ENCODE results near the gene SCML2.
"Not testable (repeated sequence)": the region's sequence is repeated elsewhere in the genome, so short reads cannot be mapped to it uniquely, and the experiment has no call there.

SCML2 gene

DNA sequence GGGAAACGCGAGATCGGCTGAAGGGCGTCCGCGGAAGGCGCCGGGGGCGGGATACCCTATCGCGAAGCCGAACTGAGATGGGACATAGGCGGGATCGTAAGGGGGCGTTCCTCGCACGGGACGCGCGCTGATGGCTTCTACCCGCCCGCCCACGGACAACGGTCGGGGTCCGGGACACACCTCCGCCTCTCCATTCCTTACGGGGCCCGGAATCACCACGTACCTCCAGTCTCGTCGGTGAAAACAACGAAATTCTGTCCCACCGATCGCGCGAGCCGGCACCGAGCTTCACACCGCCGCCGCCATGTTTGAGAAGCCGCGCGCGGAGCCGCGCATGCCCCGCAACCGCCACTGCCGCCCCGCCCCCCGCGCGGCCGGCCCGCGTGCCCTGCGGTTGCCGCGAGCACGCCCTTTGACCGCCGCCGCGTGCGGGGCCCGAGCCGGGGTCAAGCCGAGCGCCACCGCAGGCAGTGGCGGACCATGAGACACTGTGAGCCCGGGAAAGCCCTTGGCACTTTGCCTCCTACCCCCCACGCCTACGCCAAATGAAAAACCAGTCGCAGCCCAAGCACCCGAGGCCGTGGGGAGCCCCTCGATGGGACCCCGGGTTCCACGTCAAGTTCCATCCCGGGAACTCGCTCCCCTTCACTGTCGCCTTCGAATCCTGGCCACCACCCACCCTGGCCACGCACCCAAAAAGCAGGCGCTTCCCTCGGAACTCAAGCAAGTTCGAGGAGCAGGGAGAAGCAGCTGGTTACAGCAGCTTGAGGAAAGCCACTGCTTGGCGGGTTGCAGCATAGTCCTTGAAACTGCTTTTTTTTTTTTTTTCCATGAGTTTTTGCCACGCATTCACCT lies at the start of gene SCML2:
TSS of gene SCML2 (minus strand) at position 320 of the 855 bp plus-strand sequence. CDS start 20,617 bp downstream, outside the sequence.
- no peak for DNase-seq

DNA sequence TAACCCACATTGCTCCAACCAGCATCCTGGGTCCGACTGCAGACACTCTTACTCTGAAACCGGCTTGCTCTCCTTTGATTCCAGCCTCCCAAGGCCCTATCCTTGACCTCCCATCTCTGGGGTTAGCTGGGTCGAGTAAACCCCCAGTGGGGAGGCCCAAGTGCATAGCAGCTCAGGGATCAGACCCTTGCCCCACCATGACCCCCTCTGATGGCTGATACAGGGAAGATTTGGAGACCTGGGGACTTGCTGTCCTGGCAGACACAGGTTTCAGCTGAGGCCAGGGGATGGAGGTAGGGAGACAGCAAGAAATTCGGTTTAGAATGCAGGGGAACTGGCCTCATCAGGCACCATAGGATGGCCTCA lies 47.3 kb upstream of the SCML2 start:
- DNase-seq: no peak

DNA sequence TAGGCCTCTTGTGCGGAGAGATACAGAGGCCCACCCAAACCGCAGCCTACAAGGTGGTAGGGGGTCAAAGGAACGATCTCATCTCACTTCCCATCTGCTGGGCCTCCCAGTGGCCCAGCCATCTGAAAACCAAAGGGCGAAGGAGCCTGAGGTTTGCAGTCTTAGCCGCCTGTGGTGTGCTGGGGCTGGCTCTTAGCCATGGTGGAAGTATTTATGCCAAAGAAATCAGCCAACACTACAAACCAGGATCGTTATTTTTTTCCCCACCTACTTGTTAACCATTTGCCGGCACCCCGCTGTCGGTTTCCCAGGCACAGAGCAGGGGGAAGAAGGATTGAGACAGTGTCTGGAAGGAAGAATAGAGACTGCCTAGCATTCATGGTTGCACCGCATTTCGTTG lies 40.0 kb upstream of the SCML2 start:
- no peak for DNase-seq

DNA sequence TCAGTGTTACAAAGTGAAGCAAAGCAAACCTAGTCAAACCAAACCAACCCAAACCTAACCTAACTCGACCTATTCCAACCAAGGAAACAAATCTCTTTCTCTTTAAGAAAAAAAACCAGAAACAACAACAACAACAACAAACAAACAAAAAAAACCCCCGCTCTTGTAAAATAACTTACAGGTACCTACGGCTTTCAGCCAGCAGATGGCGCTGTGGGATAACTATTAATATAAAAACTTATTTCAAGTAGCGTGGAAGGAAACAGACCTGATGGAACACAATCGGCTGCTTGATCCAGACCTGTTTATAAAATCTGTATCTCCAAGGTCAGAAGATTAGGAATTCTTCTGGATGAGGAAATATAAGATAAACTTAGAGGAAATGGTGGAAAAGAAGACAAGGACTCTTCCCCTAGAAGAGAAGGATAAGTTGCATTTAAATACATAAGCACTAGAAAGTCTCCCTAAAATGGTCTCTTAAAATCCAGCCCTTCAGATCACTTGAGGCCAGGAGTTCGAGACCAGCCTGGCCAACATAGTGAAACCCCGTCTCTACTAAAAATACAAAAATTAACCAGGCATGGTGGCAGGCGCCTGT lies 36.6 kb upstream of the SCML2 start:
- peak; percentile 32 for DNase-seq

DNA sequence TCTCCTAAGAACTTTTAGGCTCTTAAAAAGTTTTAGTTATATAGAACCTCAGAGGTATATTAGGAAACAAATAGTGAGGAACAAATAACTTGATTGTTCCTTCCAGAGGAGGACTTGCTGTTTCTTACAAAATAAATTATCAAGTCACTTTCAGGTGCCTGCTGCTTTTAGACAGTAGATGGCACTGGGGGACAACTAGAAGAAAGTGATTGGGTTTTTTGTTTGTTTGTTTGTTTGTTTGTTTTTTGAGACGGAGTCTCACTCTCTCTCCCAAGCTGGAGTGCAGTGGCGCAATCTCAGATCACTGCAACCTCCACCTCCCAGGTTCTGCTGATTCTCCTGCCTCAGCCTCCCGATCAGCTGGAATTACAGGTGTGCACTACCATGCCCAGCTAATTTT lies 35.5 kb upstream of the SCML2 start:
- no peak for DNase-seq

DNA sequence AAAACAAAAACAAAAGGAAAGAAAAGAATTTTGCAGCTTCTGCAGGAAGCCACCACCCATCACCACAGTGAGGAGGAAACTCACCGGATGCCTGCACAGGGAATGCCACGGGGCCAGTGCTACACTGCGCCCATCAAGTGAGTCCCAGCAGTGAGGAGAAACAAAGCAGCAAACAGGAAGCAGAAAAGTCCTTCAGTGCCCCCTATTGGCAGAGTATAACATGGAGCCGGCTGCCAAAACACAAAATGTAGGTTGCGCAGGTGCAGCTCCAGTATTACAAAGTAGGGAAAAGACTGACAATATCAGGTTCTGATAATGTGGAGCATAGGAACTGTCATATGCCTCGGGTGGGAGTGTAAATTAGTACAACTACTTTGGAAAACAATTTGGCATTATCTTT lies 23.3 kb upstream of the SCML2 start:
- peak; percentile 3 for DNase-seq

DNA sequence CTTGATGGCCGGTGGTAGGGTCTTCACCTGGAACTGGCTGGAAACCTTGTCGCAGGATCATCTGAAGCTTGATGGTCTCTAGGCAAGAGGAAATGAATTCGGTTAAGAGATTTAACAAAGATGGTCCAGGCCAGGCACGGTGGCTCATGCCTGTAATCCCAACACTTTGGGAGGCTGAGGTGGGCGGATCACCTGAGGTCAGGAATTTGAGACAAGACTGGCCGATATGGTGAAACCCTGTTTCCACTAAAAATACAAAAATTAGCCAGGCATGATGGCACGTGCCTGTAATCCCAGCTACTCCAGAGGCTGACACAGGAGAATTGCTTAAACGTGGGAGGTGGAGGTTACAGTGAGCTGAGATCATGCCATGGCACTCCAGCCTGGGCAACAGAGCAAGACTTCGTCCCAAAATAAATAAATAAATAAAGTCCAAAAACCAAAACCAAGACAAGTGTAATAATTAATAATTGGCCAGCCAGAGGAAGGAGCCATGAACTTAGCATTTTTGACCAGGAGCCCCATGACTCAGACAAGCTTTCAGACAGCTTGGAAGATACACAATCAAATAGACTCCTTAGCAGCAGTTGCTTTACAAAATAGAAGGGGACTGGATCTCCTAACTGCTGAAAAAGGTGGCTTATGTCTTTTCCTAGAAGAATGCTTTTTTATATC lies 20.8 kb upstream of the SCML2 start:
- not testable (repeated sequence) for DNase-seq

DNA sequence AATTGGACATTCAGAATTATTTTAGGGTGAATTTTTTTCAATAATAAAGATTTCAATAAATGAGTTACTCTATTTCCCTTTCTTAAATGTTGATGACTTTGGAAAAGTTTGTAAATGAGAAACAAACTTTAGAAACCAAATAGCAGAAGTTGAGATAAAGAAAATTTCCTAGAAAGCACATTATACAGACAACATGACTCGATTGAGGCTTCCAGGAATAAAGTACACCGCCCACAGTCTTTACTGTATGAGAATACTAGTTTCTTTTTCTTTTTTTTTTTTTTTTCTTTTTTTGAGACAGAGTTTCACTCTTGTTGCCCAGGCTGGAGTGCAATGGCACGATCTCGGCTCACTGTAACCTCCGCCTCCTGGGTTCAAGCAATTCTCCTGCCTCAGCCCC lies 14.6 kb upstream of the SCML2 start:
- not testable (repeated sequence) for DNase-seq

DNA sequence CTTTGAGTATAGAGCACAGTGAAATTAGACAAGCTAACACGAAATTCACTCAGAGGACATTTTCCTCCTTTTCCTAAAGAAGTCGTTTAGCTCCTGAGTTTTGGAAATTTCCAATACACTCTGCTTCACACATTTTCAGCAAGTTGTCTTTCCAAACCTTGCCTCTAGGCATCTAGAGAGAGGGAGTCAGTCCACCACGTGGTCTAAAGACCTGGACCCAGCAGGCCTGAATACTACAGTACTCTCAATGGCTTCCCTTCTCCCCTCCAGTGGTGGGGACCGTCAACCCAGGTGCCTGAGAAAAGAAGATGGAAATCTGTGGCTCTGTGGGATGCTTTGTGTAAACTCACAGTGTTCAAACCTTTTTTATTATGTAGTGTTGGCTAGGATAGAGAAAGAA lies 13.9 kb upstream of the SCML2 start:
- DNase-seq: no peak

DNA sequence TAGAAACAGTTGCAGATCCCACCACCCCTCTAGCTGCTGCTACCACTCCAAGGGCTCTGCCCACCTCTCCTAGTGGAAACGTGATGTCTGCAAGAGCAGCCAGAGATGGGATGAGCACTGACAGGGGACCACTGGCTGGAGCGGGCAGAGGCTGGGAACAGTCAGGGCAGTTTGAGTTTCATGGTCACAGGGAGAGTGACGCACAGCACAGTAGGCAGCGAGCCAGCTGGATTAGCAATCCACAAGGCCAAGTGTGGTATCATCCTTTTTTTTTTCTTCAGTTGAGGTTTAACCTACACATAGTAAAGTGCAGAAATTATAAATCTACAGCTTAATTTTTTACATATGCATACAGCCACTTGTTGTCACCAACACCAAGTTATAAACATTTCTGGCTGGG lies 6.4 kb upstream of the SCML2 start:
- no peak for DNase-seq

DNA sequence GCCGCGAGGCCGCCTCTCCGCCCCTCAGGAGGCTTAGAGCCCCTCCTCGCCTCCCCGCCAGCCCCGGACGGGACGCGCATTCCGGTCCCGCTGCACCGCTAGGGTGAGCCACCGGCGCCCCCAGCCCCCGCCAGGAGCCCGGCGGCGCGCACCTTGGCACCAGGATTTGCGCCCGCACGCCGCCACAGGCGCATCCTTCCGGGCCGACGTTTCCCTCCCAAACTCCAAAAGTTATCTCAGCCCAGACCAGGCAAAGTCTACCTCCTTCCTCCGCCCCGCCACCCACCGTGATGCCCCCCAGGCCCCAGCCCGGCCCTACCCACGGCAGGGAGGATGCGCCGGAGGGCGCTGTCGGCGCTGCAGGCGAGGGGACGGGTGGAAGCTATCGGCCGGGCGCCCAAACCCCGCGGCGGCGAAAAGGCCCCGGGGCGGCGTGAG lies 538 bp downstream of the SCML2 start:
- DNase-seq: no peak

DNA sequence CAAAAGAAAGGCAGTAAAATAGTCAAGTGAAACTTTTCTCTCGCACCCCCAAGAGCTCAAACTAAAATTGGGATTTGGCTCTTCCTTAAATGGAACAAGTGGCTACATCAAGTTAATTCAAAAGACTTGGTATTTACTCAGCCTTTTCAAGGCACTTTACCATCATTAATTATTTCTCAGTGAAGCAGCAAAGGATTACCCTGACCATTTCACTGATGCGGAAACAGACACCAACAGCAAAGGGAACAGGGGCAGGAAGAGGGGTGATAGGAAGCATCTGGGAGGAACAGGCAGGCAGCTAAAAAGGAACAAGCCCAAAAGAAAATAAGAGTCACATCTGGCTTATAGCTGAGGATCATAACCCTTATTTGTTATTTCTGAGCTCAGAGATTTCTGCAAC lies 2.7 kb downstream of the SCML2 start:
- DNase-seq: no peak

DNA sequence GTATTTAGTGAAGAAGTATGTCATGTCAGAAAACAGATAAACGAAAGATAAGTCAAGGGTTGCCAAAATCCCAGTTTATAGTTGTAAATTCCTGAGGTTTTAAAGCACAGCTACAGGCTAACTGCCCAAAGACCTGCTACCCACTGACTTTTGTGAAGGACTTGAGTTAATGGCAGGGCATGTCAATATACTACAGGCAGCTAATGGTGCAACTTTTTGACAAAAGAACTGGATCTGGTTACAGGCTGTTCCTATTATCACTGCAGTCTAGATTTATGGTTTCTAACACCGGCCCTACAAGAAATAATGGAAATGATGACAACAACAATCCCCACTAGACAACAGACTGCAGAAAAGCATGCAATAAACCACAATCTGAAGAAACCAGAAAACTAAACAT lies 6.4 kb downstream of the SCML2 start:
- no peak for DNase-seq

DNA sequence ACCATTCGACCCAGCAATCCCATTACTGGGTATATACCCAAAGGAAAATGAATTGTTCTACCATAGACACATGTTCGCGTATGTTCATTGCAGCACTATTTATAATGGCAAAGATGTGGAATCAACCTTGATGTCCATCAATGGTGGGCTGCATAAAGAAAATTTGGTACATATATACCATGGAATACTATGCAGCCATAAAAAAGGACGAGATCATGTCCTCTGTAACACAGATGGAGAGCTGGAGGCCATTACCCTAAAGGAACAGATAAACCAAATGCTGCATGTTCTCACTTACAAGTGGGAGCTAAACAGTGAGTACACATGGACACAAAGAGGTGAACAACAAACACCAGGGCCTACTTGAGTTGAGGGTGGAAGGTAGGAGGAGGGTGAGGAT lies 45.1 kb downstream of the SCML2 start:
- DNase-seq: no peak

DNA sequence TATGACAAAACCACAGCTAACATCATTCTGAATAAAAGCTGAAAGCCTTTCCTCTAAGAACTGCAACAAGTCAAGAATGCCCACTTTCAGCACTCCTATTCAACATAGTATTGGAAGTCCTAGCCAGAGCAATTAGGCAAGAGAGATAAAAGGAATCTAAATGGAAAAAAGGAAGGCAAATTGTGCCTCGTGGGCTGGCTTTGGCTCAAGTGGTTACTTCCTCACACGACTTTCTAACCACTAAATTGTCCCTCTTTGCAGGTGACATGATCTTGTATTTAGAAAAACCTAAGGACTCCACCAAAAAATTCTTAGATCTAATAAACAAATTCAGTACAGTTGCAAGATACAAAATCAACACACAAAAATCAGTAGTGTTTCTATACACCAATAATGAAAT lies 57.2 kb downstream of the SCML2 start:
- DNase-seq: no peak

DNA sequence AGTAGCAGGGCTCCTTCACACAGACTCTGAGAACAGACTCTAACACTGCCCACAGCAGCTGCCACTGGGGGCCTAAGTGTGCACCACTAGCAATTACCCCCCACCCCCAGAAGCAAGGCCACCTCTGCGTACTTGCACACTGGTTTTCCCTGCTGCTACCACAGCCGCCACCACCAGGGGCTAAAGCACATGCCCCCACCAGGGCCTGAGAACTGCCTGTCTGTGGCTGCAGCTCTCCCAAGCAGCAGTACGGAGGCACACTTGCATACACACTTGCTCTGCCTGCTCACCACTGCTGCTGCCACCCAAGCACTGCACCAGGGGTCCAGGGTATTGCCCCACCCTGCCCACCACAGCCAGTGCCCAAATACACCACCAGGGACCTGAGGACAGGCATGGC lies 59.6 kb downstream of the SCML2 start:
- no peak for DNase-seq

DNA sequence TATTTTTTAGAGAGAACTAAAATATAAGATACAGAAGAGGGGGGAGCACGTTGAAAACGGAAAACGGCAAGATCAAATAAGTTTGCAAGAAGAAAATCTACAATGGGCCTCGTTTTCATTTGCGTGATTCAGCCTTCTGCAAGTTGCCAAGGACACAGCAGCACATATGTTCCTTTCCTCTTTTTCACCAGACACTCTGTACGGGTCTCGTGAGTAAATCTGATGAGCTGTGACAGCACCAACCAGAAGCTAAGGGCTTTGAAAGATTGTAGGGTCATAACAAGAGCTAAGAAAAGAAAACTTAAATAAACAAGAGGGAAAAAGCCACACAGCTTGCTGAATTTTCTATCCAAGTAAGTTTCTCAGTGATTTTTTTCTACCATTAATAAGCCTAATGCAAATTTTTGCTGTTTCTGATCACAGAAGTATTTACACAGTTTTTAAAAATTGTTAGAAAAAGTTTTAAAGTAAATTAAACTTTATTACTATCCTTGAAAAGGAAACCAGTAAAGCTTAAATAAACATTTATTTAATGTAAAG lies 63.4 kb downstream of the SCML2 start:
- no peak for DNase-seq

DNA sequence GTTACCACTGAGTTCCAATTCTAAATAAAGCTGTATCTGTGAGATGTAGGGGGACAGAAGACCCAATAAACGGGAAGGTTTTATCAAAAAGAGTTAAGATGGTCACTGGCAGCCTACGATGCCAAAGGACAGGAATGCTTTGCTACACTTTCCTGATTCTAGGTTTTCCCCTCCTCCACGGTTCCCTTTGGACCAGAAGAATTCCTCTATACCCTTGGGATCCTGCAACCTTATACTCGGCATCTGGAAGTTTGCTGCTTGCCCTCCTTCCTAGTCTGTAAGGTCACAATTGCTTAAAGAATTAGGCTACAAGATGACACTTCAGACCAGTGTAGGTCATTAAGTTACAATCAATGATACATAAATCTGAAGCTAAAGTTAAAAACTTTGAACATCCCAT lies 64.3 kb downstream of the SCML2 start:
- no peak for DNase-seq

DNA sequence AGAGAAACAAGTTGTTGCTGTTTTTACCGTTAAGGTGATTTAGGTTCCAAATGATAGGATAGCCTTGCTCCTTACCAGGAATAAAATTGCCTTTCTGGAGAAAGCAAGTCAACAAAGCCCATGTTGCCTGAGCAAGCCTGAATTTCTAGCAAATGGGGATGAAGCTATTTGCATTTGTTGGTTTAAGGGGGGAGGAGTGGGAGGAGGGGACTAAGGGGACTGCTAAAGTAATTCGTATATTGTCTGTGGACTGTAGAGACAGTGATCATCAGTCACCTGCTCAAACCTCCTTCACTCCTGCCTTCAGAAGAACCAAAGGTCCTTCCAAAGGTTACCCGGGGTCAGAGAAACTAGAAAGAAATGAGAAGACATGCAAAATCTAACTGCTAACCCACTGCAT lies 65.8 kb downstream of the SCML2 start:
- no peak for DNase-seq

DNA sequence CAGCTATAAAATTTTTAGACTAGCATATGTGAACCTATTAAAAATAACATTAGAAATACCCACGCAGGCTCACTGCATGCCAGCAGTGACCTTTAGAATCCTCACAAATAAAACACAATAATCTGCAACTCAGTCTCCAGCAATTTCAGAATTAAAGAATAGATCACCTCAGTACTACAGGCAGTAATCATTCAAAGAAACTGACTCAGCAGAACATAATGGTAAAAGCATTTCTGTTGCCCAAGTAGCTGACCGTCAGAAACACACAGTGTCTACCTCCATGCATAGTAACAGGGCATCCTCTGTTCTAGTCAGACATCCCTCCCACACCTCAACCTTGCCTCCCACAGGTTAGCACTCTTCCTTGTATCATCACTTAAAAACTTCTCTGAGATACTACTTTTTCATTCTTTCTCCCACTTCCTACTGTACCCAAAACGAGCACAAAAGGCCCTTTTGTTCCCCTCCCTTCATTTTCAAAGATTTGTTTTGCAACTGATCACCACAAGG lies 68.1 kb downstream of the SCML2 start:
- DNase-seq: no peak

DNA sequence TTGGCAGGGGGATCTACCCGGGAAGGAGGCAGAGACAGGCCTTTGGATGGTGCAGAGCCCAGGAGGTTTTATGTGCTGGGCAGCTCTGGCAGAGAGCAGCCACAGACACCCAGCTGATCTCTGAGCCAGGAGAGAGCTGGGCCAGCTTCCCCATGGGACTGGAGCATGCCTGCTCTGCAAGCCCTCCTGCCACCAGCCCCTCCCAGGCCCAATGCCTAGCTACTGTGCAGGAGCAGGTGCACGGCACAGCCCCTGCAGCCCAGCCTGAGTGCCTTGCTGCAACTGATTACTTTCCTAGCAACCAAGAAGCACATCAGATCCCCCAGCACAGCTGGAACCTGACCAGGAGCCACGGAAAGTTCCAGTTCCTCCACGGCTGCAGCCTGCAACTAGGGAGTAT lies 76.0 kb downstream of the SCML2 start:
- no peak for DNase-seq

DNA sequence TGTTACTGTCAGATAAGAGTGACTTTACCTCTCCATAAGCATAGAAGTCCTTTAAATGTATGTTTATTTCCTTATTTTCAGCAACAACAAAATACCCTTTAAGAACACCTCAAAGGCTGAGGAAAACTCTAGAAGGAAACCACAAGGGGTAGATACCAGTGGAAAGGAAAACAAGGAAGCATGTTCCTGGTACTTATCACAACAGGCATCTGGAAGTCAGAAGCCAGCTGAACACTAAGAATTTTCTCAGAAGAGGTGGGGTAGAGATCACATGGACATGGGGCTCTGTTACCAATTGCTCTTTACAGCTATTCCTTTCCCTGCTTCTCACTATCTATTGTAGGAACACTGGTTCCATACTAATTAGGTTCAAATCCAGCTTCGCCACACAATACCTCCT lies 82.3 kb downstream of the SCML2 start:
- DNase-seq: no peak

DNA sequence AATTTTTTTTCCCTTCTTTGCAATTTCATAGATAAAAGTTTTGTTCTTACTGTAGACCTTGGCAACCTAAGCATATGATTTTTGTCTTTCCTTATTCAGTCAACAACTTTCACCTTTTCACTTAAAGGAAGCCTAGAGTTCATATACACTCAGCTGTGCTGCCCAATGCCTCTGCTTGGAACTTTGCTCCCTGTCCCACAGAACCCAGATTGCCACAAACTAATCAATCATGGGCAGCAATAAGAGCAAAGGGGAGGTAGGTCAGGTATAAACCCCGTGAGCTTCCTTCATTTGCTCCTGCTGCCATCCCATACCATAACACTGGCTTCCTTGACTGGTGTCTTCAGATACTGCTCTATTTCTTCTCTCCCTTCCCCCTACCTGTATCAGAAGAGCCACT lies 82.8 kb downstream of the SCML2 start:
- DNase-seq: no peak

DNA sequence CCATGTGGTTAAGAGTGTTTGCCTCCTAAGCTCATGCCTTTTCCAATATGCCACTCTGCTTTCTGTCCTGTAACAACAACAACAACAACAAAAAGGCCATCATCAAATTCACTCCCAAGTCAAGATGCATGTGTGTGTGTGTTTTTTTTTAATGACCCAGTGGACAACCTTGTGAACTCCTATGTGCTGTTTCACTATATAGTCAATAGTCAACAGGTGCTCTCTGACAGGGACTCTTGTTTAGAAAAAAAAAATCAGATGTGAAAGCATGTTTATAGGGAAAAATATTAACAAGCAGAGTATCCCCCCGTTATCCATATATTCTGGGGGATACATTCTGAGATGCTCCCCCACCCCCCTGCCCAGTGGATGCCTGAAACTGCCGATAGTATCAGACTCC lies 83.2 kb downstream of the SCML2 start:
- no peak for DNase-seq

All from NCI-H2029 (cell line).